AG09309 (cell line): Measurements from ENCODE around the gene DPP10.

ENCODE experiments used
- DNase-seq: peaks from one replicate; pipeline ENCODE4 v3.0.0-alpha.2; 2010; ENCODE audit warnings: low read depth
- H3K4me3 ChIP-seq: 2 replicates; pipeline ENCODE4 v1.5.1; 2011; ENCODE audit warnings: mild to moderate bottlenecking, low read depth, low read length, moderate library complexity; ENCODE audit not compliant: control insufficient read depth
- CTCF ChIP-seq: IDR thresholded peaks from 2 replicates; pipeline ENCODE4 v1.5.1; 2011; ENCODE audit warnings: mild to moderate bottlenecking, low read depth, low read length, inconsistent platforms; ENCODE audit not compliant: insufficient read depth, control insufficient read depth; ENCODE audit errors: missing control alignments

DPP10 gene

GRCh38 chr2:115610888-115611287 lies 1168.4 kb downstream of the DPP10 start:
- no peak for TF ChIP-seq CTCF
- no peak overlapping the region for H3K4me3 ChIP-seq
- DNase-seq = no peak

GRCh38 chr2:115624332-115624731 lies 1181.9 kb downstream of the DPP10 start:
- DNase-seq = no peak
- no peak for TF ChIP-seq CTCF
- no peak overlapping the region for H3K4me3 ChIP-seq

GRCh38 chr2:115634578-115634977 lies 1192.1 kb downstream of the DPP10 start:
- no peak for TF ChIP-seq CTCF
- no peak for DNase-seq
- no peak overlapping the region for H3K4me3 ChIP-seq

GRCh38 chr2:115635430-115635829 lies 1193.0 kb downstream of the DPP10 start:
- no peak for TF ChIP-seq CTCF
- no peak for DNase-seq

GRCh38 chr2:115649731-115650130 lies 1207.3 kb downstream of the DPP10 start:
- DNase-seq = no peak
- no peak for TF ChIP-seq CTCF
- H3K4me3 ChIP-seq = no peak overlapping the region

More at GRCh38 chr2:115635430-115635829, 1193.0 kb downstream of the DPP10 start:
- no peak overlapping the region for H3K4me3 ChIP-seq

GRCh38 chr2:115650827-115651226 lies 1208.4 kb downstream of the DPP10 start:
- no peak for DNase-seq
- no peak overlapping the region for H3K4me3 ChIP-seq
- TF ChIP-seq CTCF = no peak

- DNase-seq = no peak
- no peak overlapping the region for H3K4me3 ChIP-seq
- no peak for TF ChIP-seq CTCF
Measured at GRCh38 chr2:115652652-115653051, 1210.2 kb downstream of the DPP10 start.
